Stimulated activated CD8-positive, alpha-beta memory T cell treated with anti-CD3 and anti-CD28 coated beads, Interleukin-12 subunit alpha, Interleukin-12 subunit beta, amount 100 ng/mL, for 24 hours (primary cell): ENCODE results near the gene CCDC106.

Source experiments
- DNase-seq: peaks from one replicate; pipeline ENCODE4 v3.0.0-alpha.2; 2020; ENCODE audit errors: extremely low read depth

Gene CCDC106

GRCh38 chr19:55613930-55614710, 33.9 kb upstream of the CCDC106 start:
- DNase-seq: no peak

GRCh38 chr19:55614711-55615542, 33.1 kb upstream of the CCDC106 start:
- DNase-seq: no peak

DNA sequence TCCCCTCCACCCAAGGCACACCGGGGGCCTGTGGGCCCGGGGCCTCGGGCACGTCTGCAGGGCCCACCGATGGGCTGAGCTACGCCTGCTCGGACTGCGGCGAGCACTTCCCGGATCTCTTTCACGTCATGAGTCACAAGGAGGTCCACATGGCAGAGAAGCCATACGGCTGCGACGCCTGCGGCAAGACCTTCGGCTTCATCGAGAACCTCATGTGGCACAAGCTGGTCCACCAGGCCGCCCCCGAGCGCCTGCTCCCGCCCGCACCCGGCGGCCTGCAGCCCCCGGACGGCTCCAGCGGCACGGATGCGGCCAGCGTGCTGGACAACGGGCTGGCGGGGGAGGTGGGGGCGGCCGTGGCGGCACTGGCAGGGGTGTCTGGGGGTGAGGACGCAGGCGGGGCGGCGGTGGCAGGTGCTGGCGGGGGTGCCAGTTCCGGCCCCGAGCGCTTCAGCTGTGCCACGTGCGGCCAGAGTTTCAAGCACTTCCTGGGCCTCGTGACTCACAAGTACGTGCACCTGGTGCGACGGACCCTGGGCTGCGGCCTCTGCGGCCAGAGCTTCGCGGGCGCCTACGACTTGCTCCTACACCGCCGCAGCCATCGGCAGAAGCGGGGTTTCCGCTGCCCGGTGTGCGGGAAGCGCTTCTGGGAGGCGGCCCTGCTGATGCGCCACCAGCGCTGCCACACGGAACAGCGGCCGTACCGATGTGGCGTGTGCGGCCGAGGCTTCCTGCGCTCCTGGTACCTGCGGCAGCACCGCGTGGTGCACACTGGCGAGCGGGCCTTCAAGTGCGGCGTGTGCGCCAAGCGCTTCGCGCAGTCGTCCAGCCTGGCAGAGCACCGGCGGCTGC, 32.2 kb upstream of the CCDC106 start:
- no peak for DNase-seq

GRCh38 chr19:55616395-55616875, 31.6 kb upstream of the CCDC106 start:
- no peak for DNase-seq

GRCh38 chr19:55617426-55617825, 30.6 kb upstream of the CCDC106 start:
- DNase-seq: no peak

DNA sequence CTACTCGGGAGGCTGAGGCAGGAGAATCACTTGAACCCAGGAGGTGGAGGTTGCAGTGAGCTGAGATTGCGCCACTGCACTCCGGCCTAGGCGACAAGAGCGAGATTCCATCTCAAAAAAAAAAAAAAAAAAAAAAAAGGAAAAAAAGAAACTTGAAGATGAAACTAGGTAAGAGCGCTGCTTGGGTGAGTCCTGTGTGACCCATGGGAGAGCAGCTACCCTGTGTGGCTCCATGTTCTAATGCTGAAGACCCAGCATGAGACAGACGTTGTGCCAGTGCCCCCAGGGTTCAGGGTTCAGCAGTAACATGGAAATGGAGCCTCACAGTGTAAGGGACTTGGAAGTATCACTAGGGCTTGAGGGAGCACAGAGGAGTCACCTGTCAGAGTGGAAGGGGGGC, 29.6 kb upstream of the CCDC106 start:
- no peak for DNase-seq

DNA sequence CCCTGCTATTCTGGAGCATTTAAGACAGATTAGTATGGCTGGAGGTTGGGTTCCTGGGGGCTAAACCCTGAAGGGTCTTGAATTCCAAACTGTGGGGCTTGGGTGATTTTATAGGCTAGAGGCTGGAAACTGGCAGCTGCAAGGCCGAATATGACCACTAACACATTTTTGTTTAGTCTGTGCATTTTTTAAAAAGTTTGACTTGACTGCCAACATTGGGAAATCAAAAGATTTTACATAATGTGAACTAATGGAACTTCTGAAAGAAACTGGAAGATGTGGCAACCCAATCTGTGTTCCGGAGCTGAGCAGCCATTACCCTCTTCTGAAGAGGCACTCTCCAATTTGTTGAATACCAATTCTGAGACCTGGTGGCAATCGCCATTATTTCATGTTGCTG, 28.7 kb upstream of the CCDC106 start:
- no peak for DNase-seq

DNA sequence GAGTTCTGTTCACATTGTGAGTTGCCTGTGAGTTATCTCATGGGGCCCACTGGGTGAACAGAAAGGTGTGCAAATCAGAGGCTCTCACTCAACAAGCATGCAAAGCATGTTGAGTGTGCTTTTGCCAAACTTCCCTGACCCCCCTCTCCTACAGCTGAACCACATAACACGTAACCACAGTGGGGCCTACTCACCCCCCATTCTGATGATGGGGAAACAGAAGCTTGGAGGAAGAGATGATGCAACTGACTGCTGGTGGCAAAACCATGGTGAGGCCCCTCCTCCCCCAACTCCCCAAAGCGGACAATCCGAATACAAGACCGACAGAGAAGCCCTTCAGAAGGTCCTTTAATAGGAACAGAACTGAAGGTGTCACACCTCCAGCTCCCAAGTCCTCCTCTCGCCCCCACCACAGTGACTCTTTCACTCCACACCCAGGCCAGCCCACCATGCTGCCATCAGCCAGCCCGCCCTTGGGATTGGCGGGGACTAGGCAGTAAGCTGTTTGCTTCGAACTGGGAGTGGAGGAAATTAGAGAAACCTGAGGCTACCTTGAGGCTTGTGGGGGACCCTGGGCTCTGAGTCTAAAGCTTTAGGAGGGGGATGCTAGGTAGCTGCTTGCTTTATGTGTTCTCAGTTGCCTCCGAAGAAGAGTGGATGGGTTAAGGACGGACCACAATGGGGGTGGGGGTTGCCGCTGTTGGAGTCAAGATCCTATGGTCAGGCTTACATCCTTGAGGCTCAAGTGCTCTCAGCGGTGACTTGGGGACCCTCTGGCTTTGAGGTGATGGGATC, 27.4 kb upstream of the CCDC106 start:
- no peak for DNase-seq

DNA sequence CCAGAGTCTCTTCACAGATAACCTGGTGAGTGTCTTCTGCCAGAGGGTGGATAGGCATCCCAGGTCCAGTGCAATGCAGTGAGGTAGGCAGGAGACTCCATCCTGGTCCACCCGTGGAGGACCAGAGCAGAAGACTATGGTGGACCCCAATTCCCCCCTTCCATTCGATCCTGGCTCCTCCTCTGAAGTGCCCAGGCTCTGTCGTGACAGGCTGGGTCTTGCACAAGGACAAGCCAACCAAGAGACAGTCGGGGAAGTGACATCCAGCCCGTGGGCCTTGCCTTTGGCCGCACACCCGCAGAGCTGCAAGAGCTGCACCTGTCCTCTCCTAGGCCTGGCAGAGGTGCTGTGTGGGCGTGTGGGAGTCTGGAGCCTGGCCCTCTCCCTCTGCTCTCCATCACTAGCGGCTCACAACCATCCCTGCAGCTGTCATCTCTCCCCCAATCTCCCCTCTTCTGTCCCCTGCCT, 26.8 kb upstream of the CCDC106 start:
- DNase-seq: no peak

GRCh38 chr19:55621673-55622231, 26.3 kb upstream of the CCDC106 start:
- no peak for DNase-seq

GRCh38 chr19:55622242-55622969, 25.6 kb upstream of the CCDC106 start:
- no peak for DNase-seq

- DNase-seq: no peak
Measured at GRCh38 chr19:55623130-55623529, 24.9 kb upstream of the CCDC106 start.

GRCh38 chr19:55623561-55623960, 24.5 kb upstream of the CCDC106 start:
- no peak for DNase-seq

GRCh38 chr19:55624109-55625003, 23.7 kb upstream of the CCDC106 start, which contains the start of gene ZNF784:
Gene ZNF784 (minus strand): TSS chr19:55624566. CDS start chr19:55624561, 5 bp downstream.
- peak; percentile 86 for DNase-seq

DNA sequence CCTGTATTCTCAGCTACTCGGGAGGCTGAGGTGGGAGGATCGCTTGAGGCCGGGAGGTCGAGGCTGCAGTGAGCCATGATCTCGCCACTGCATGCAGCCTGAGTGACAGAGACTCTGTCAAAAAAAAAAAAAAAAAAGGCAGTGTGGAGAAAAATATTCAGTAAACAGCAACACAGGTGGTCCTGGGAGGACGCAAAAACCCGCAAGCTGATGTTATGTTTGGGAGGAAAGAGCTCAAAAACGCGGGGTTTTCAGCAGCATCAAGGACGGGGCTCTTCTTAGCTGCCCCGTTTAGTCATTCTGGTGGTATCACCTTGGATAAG, 23.0 kb upstream of the CCDC106 start:
- no peak for DNase-seq

GRCh38 chr19:55626350-55626749, 21.7 kb upstream of the CCDC106 start:
- no peak for DNase-seq

DNA sequence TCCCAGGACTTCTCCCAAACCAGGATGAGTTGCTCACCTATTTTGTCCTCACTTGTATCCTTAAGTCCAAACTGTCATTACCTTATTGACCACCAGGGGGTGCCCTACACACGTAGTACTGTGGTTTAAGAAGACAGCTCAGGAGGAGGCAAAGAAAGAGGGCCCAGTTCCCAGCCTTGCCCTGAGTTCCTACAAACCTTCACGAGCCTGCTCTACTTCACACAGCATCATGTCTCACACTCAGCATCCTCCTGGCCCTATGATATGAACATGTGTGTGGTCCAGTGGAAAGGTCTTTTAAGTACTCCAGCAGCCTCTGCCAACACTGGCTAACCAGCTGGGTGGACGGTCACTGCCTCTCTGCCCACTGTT, 15.6 kb upstream of the CCDC106 start:
- DNase-seq: peak; percentile 74

DNA sequence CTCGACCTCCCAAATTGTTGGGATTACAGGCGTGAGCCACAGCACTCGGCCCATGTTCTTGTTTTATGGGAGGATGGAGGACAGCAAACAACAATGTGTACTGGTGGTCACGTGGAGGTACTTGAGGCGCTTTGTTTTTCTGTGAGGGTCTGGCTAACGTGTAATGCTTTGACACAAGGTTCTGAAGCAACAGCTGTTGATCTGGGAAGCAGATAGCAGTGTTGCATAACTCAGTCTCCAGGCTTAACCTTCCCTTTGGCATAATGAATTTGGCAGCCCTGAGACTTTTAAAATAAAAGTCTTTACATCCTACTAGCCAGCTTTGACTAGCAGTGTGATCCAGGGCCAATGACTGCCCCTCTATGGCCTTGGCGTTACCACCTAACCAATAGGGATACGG, 14.2 kb upstream of the CCDC106 start:
- DNase-seq: no peak

DNA sequence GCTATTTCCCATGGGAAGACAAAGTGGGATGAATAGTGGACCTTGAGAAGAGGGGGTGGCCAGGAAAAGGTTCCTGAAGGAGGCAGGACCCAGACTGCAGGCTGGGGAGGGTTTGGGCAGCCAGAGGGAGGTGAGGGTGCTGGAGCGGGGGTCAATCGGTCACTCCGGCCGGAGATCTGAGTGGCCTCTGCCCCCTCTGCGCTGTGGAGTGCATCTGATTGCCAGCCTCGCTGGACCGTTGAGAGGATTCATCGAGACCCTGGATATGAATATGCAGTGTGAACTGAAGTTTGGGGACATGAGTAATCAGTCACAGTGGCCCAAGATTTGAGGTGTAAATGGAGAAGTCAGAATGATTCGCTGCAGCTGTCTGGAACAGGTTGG, 12.7 kb upstream of the CCDC106 start:
- DNase-seq: no peak
